GM23248 (cell line): Measurements from ENCODE around the gene DCAF7.

ENCODE experiments used
- EZH2 ChIP-seq: fragments of 200-600 bp; sonication (generic); IDR thresholded peaks from 2 replicates; pipeline ENCODE4 v1.6.1; 2018; ENCODE audit warnings: antibody characterized with exemption, mild to moderate bottlenecking; ENCODE audit not compliant: insufficient read depth, poor library complexity, severe bottlenecking
- EZH2phosphoT487 ChIP-seq: fragments of 200-600 bp; sonication (generic); IDR thresholded peaks from 2 replicates; pipeline ENCODE4 v1.6.1; 2018; ENCODE audit warnings: antibody characterized with exemption, moderate library complexity, mild to moderate bottlenecking, low read depth; ENCODE audit not compliant: insufficient read depth

- TF ChIP-seq EZH2 (no peak), EZH2phosphoT487 (no peak)
Observed at GRCh38 chr17:63555500-63556156, 5.4 kb downstream of the DCAF7 start.
